Measurements from ENCODE around the gene CFAP141. TPM values are rescaled to one million over a fixed set of nuclear protein-coding genes. Genes with fewer than 3 reads are reported as not detected.

The CFAP141 gene
- total and polyA plus RNA-seq, 2 of the 13 experiments (the other 11 are each of a cell fraction or from before 2014, with no cell fraction given): not detected

- TF ChIP-seq PBX3 (CRISPR knock-in tag; IDR thresholded peaks at IDR 0.05; ENCODE audit: borderline replicate concordance) (peak; percentile 74; the same call in 1 of the 2 replicates), YEATS4 (CRISPR knock-in tag; IDR thresholded peaks at IDR 0.05; ENCODE audit: borderline replicate concordance) (peak; percentile 98), CBX5 (CRISPR knock-in tag; IDR thresholded peaks at IDR 0.05; ENCODE audit: borderline replicate concordance) (peak; percentile 89; the same call in 1 of the 2 replicates), DDIT3 (CRISPR knock-in tag; IDR thresholded peaks at IDR 0.05) (no peak), NKX3-1 (CRISPR knock-in tag; IDR thresholded peaks at IDR 0.05) (no peak; the same call in 1 of the 2 replicates), ZSCAN5A (CRISPR knock-in tag; IDR thresholded peaks at IDR 0.05; ENCODE audit: borderline replicate concordance) (peak; percentile 50; the same call in 1 of the 2 replicates), DZIP1 (CRISPR knock-in tag; IDR thresholded peaks at IDR 0.05) (peak; percentile 64), ZNF724P (CRISPR knock-in tag; IDR thresholded peaks at IDR 0.05; ENCODE audit: borderline replicate concordance) (no peak), ZGPAT (CRISPR knock-in tag; IDR thresholded peaks at IDR 0.05) (peak; percentile 90), LRRFIP1 (CRISPR knock-in tag; conservative IDR thresholded peaks at IDR 0.05) (no peak), ZNF251 (CRISPR knock-in tag; IDR thresholded peaks at IDR 0.05) (no peak), SOX5 (CRISPR knock-in tag; IDR thresholded peaks at IDR 0.05; ENCODE audit: borderline replicate concordance) (peak; percentile 69; the same call in 1 of the 2 replicates)
- TF ChIP-seq, protein P1, sequence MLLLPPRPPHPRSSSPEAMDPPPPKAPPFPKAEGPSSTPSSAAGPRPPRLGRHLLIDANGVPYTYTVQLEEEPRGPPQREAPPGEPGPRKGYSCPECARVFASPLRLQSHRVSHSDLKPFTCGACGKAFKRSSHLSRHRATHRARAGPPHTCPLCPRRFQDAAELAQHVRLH (CRISPR knock-in tag; IDR thresholded peaks at IDR 0.05; ENCODE audit: borderline replicate concordance, low read depth): peak; percentile 96
- TF ChIP-seq, protein P2, sequence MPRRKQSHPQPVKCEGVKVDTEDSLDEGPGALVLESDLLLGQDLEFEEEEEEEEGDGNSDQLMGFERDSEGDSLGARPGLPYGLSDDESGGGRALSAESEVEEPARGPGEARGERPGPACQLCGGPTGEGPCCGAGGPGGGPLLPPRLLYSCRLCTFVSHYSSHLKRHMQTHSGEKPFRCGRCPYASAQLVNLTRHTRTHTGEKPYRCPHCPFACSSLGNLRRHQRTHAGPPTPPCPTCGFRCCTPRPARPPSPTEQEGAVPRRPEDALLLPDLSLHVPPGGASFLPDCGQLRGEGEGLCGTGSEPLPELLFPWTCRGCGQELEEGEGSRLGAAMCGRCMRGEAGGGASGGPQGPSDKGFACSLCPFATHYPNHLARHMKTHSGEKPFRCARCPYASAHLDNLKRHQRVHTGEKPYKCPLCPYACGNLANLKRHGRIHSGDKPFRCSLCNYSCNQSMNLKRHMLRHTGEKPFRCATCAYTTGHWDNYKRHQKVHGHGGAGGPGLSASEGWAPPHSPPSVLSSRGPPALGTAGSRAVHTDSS (CRISPR knock-in tag; conservative IDR thresholded peaks at IDR 0.05): no peak
These were observed 14.2 kb upstream of the CFAP141 start, which contains the start of gene UBAP2L (continued) for GRCh38 chr1:154220071-154220969.

Measured in HepG2 (cell line).